K562 (cell line): Measurements from ENCODE around the gene ALG14. TPM values are rescaled to one million over a fixed set of nuclear protein-coding genes. Genes with fewer than 3 reads are reported as not detected.
A peak's percentile ranks its signal among the peaks of the same experiment; 100 is the strongest.

Experiments used
- ATAC-seq: fragments of 200-7000 bp; cut with Tn5 transposase; 3 replicates; pipeline ENCODE4 v1.9.1; 2020; ENCODE audit warnings: moderate library complexity
- BruUV-seq: library from RNA; stranded (reverse); fragments of 400-500 nt; replicated peaks from 2 replicates; lab custom pipeline; 2021; lab: Mats Ljungman, UMichigan
- CTCF ChIA-PET: fragments of 300-600 bp; formaldehyde crosslinking; extraction: SDS; loops from one replicate; lab custom pipeline; 2021; ENCODE audit warnings: low intra/inter-chr PET ratio; lab: Yijun Ruan, JAX
- POLR2A ChIA-PET: fragments of 300-600, 350-650 bp; sonication (Branson Sonifier 250); formaldehyde crosslinking; extraction: SDS; loops from one replicate; lab custom pipeline; 2021; ENCODE audit warnings: antibody characterized with exemption, inconsistent platforms; lab: Yijun Ruan, JAX
- DNase-seq, 4 experiments: peaks; one replicate each; pipeline versions ENCODE4 v3.0.0 to v3.0.0-alpha.2; 2011 to 2018; ENCODE audit warnings: low spot score in 3 of 4, mixed read lengths in 3 of 4; ENCODE audit errors: extremely low read depth in 1 of 4
- FAIRE-seq: peaks from 2 replicates; lab custom pipeline; 2011; peaks lifted over from hg19 to GRCh38; lab: Jason Lieb, UNC
- H2AFZ ChIP-seq: 2 replicates; pipeline ENCODE4 v1.6.0; 2011; ENCODE audit warnings: low read depth, low read length, control low read depth, inconsistent platforms
- H3K27ac ChIP-seq: fragments of 200-600 bp; 3 replicates; pipeline ENCODE4 v1.8.0; 2011; ENCODE audit warnings: low read depth, mild to moderate bottlenecking, control low read depth, inconsistent platforms, low read length, moderate library complexity, mixed read lengths; ENCODE audit errors: extremely low read depth
- H3K27me3 ChIP-seq, 2 experiments: fragments of 300-600 bp in 1 of 2; 2 replicates in 1 of 2; 3 replicates in 1 of 2; pipeline versions ENCODE4 v1.6.0 to v1.8.0; 2011; ENCODE audit warnings: inconsistent platforms in 2 of 2, low read length in 2 of 2, mild to moderate bottlenecking in 1 of 2, mixed read lengths in 1 of 2, moderate library complexity in 1 of 2; ENCODE audit not compliant: control insufficient read depth in 2 of 2, insufficient read depth in 2 of 2
- H3K36me3 ChIP-seq: fragments of 300-600 bp; 3 replicates; pipeline ENCODE4 v1.8.0; 2011; ENCODE audit warnings: mild to moderate bottlenecking, low read length, inconsistent platforms; ENCODE audit not compliant: control insufficient read depth, insufficient read depth
- H3K4me1 ChIP-seq, 2 experiments: fragments of 200-600 bp in 1 of 2; replicated peaks in 1 of 2; 2 replicates in 1 of 2; 3 replicates in 1 of 2; pipeline versions ENCODE4 v1.5.1 to v1.8.0; 2011; ENCODE audit warnings: inconsistent platforms in 2 of 2, low read length in 2 of 2, mild to moderate bottlenecking in 1 of 2, mixed read lengths in 1 of 2, moderate library complexity in 1 of 2; ENCODE audit not compliant: control insufficient read depth in 2 of 2, insufficient read depth in 2 of 2
- H3K4me2 ChIP-seq: 2 replicates; pipeline ENCODE4 v1.6.1; 2011; ENCODE audit warnings: low read length, control low read depth, inconsistent platforms, mixed read lengths; ENCODE audit not compliant: insufficient read depth
- H3K4me3 ChIP-seq: fragments of 200-600 bp; sonication (generic), shearing (Covaris generic); 2 replicates; pipeline ENCODE4 v1.5.1; 2016; ENCODE audit warnings: control low read depth, inconsistent platforms
- H3K79me2 ChIP-seq: fragments of 200-600 bp; 3 replicates; pipeline ENCODE4 v1.8.0; 2011; ENCODE audit warnings: low read length, inconsistent platforms; ENCODE audit not compliant: control insufficient read depth, insufficient read depth
- H3K9ac ChIP-seq, 2 experiments: 2 replicates each; pipeline versions ENCODE4 v1.6.0 to v1.6.1; 2011; ENCODE audit warnings: low read depth in 2 of 2, low read length in 2 of 2, control low read depth in 1 of 2, inconsistent platforms in 1 of 2, mild to moderate bottlenecking in 1 of 2, mixed read lengths in 1 of 2; ENCODE audit not compliant: insufficient read depth in 1 of 2
- H3K9me1 ChIP-seq: one replicate; pipeline ENCODE4 v1.6.0; 2011; ENCODE audit warnings: inconsistent platforms, mild to moderate bottlenecking, low read length, moderate library complexity; ENCODE audit not compliant: control insufficient read depth, insufficient read depth
- H3K9me3 ChIP-seq: replicated peaks from 2 replicates; pipeline ENCODE4 v1.5.1; 2011; ENCODE audit warnings: low read depth, low read length, inconsistent platforms; ENCODE audit not compliant: control insufficient read depth, insufficient read depth
- H4K20me1 ChIP-seq: replicated peaks from 2 replicates; pipeline ENCODE4 v1.6.1; 2011; ENCODE audit warnings: low read length, inconsistent platforms, mixed read lengths; ENCODE audit not compliant: control insufficient read depth, insufficient read depth
- CSDE1 ChIP-seq, 2 experiments: fragments of 450-650 bp; IDR thresholded peaks; 2 replicates each; pipeline ENCODE4 v1.6.1; 2016; ENCODE audit warnings: mild to moderate bottlenecking in 1 of 2
- HNRNPH1 ChIP-seq: fragments of 200-400 bp; formaldehyde crosslinking; optimal IDR thresholded peaks from 2 replicates; pipeline ENCODE3; 2017; ENCODE audit warnings: low read depth, mild to moderate bottlenecking, low read length, moderate library complexity
- MAFG ChIP-seq: fragments of 450-650 bp; conservative IDR thresholded peaks from 2 replicates; pipeline ENCODE4 v1.6.1; 2016; ENCODE audit warnings: missing genetic modification characterization, missing compliant biosample characterization
- SIN3A ChIP-seq, 2 experiments: fragments of 150-350 bp in 1 of 2; IDR thresholded peaks; 2 replicates each; pipeline ENCODE4 v1.6.1; 2011 to 2016; ENCODE audit warnings: borderline replicate concordance in 2 of 2, low read depth in 2 of 2, low read length in 2 of 2, mild to moderate bottlenecking in 2 of 2, moderate library complexity in 2 of 2; ENCODE audit not compliant: control insufficient read depth in 1 of 2
- SMAD4 ChIP-seq: fragments of 250-450 bp; sonication (Bioruptor Pico); conservative IDR thresholded peaks from 2 replicates; pipeline ENCODE4 v1.8.0; 2021; ENCODE audit warnings: inconsistent platforms, mild to moderate bottlenecking, moderate library complexity
- TCFL5 ChIP-seq: fragments of 250-450 bp; sonication (Bioruptor Pico); conservative IDR thresholded peaks from 2 replicates; pipeline ENCODE4 v1.6.1; 2021; ENCODE audit warnings: mild to moderate bottlenecking, moderate library complexity, matching md5 sums
- ZNF408 ChIP-seq: fragments of 250-450 bp; sonication (Bioruptor Pico); IDR thresholded peaks from 2 replicates; pipeline ENCODE4 v1.4.0; 2020; ENCODE audit warnings: low read depth, mild to moderate bottlenecking, moderate library complexity
- WGBS: fragments of 100-300 bp; shearing (Covaris generic); methylation state at CpG from one replicate; pipeline ENCODE4 v1.1.6; 2016; ENCODE audit warnings: low coverage, mixed read lengths; ENCODE audit not compliant: insufficient coverage; ENCODE audit errors: missing lambda C conversion rate; 5-methylcytosine and 5-hydroxymethylcytosine counted together
- in situ Hi-C: fragments of 300-500 bp; cut with MboI; formaldehyde crosslinking; loops from 4 replicates; pipeline ENCODE4 v1.15.0; 2018; ENCODE audit warnings: inconsistent platforms, mixed read lengths
- intact Hi-C: fragments of 100-400 bp; cut with micrococcal nuclease; formaldehyde crosslinking; loops from 2 replicates; pipeline ENCODE4 v1.14.2; 2022
- polyA plus RNA-seq, 8 experiments: library from polyadenylated mRNA; depleted of rRNA in 4 of 8; stranded (reverse) in 5 of 8; unstranded in 3 of 8; fragments of >200 nt; fragmentation: Nextera tagmentation in 2 of 8; fragmentation: Illumina TruSeq in 1 of 8; extraction: Ambion mirVana in 2 of 8; extraction: Trizol in 1 of 8; gene quantifications; 2 replicates each; pipeline versions ENCODE4 v1.2.1 to v1.2.3, GENCODE V29; 2011 to 2014; ENCODE audit warnings: inconsistent platforms in 1 of 8, missing spikeins in 1 of 8
- total RNA-seq, 7 experiments: library from RNA; depleted of rRNA in 6 of 7; stranded (reverse); fragments of >200 nt in 6 of 7; fragmentation: Illumina TruSeq in 2 of 7; extraction: Trizol in 2 of 7; gene quantifications; 2 replicates each; pipeline versions ENCODE4 v1.2.1 to v1.2.3, GENCODE V29; 2011 to 2021; ENCODE audit warnings: low replicate concordance in 1 of 7
- TF ChIP-seq, protein P1 (sequence below): fragments of 450-650 bp; formaldehyde crosslinking; IDR thresholded peaks from 2 replicates; pipeline ENCODE4 v1.4.0; 2020; ENCODE audit warnings: mild to moderate bottlenecking, moderate library complexity
- TF ChIP-seq, protein P2 (sequence below): fragments of 150-350 bp; IDR thresholded peaks from 2 replicates; pipeline ENCODE4 v1.6.1; 2014; ENCODE audit warnings: low read depth, mild to moderate bottlenecking, low read length, borderline replicate concordance
- TF ChIP-seq, protein P3 (sequence below): IDR thresholded peaks from 2 replicates; pipeline ENCODE4 v1.6.1; 2012; ENCODE audit warnings: low read depth, low read length, improper control_type of control experiment, borderline replicate concordance

Gene ALG14
- total and polyA plus RNA-seq, 9 of the 15 experiments (the other 6 are each of a cell fraction or from before 2014, with no cell fraction given), result 2.8 to 16.2 (median 4.9) TPM

DNA sequence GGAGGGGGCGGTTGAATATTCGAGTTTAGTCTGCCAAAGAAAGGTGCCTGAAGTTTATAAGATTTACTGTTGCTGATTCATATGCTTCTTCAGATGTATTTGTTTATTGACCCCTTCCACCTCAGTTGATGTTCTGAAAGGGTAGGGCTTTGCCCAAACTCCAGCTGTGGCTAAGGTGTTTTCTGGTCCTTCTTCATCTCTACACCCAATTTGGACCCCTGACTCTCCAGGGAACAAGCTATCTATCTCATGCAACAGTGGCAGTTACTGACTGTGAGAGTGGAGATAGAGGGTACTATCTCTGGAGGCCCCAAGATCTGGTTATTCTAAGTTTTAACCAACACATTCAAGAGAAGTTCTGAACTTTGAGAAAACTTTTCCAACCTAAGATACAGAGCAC lies 12.6 kb upstream of the ALG14 start (continued):
- TF ChIP-seq, protein P1, sequence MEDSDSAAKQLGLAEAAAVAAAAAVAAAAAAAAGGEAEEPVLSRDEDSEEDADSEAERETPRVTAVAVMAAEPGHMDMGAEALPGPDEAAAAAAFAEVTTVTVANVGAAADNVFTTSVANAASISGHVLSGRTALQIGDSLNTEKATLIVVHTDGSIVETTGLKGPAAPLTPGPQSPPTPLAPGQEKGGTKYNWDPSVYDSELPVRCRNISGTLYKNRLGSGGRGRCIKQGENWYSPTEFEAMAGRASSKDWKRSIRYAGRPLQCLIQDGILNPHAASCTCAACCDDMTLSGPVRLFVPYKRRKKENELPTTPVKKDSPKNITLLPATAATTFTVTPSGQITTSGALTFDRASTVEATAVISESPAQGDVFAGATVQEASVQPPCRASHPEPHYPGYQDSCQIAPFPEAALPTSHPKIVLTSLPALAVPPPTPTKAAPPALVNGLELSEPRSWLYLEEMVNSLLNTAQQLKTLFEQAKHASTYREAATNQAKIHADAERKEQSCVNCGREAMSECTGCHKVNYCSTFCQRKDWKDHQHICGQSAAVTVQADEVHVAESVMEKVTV (CRISPR knock-in tag), result no peak
- TF ChIP-seq, all 486 proteins: peak for 66

DNA sequence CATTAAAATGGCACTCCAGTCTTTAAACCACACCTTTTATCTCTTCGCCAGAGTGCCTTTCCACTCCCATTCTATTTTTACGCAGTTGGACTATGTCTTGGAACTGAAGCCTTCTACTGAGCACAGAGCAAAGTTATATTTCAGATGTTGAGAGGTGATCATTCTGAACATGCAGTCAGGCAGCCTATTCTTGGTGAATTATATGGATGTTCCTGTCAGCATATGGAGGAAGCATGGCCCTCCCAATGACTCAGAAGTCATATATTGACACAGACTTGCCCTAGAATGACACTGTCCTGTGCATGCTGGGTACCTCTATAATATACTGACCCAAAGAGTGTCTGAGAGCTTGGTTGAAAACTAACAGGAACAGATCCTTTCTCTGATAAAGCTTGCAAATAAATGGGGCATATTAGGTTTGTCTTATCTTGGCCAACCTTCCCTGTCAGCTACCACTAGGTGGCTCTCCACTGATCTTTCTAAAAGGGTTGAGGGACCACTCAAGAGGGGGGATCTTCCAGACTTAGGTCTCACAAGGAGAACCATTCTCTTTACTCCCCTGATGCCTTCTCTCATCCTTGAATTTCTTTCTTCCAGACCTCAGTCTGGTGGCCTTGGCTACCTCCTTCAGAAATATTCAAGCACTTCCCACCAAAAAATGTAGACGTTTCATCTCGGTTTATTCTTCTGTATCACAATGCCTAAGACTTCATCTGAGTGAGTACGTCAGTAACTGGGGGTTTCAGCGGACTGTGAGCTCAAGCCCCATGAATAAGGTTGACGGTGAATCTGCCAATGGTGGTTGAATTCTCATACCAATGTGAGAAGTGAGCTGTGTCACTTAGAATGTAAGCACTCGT lies 11.8 kb upstream of the ALG14 start:
- no peaks in the 10 kb centered on the region for H3K36me3 ChIP-seq
- POLR2A ChIA-PET, result interaction anchor here (0.7 to 2.3 kb wide), 6 partner anchors 9 to 48 kb away, joined by 3 to 11 read pairs (median 5); partner anchors contain the start of genes ALG14 and TLCD4
- no peaks in the 10 kb centered on the region for H3K79me2 ChIP-seq
- H3K9ac ChIP-seq, result peak overlapping the region in 1 of 2 experiments; percentile 66; a peak in 2 of 4 replicates
- ATAC-seq (peak; percentile 78), FAIRE-seq (peak; percentile 89), DNase-seq (peak; percentile 68 to 84 (median 77))
- H3K4me2 ChIP-seq, result peak overlapping the region; percentile 77
- peaks cover 5% of the 10 kb centered on the region; the same call in 1 of the 2 replicates for H3K9me3 ChIP-seq
- H4K20me1 ChIP-seq, result no peaks in the 10 kb centered on the region
- H3K4me1 ChIP-seq, result peaks cover 9 to 43% of the 10 kb centered on the region in 2 experiments; a peak in 4 of 5 replicates
- intact Hi-C loops (loop anchor here (1.0 to 10.0 kb wide), 4 partner anchors 32 to 150 kb away; partner anchors contain the start of gene RWDD3), in situ Hi-C loops (loop anchor here (5.0 kb wide), 1 partner anchor 33 kb away; the partner anchor contains the start of gene TLCD4)
- H3K27ac ChIP-seq, result peak overlapping the region; percentile 95
- H3K27me3 ChIP-seq, result no peaks in the 10 kb centered on the region
- H3K4me3 ChIP-seq, result no peak overlapping the region; the same call in 1 of the 2 replicates
- no peaks in the 10 kb centered on the region for H3K9me1 ChIP-seq
- CTCF ChIA-PET, result interaction anchor here (0.6 to 2.2 kb wide), 2 partner anchors 42 to 150 kb away, joined by 4 to 8 read pairs; partner anchors contain the start of gene RWDD3
- no TSS peak for BruUV-seq
- WGBS, result 15% methylated on average over 8 of the region's 8 CpGs
- peak overlapping the region; percentile 91 for H2AFZ ChIP-seq
- TF ChIP-seq TCFL5 (CRISPR knock-in tag) (no peak), ZNF408 (CRISPR knock-in tag) (no peak), SIN3A (IDR thresholded peaks at IDR 0.05; ENCODE audit: borderline replicate concordance in 2 of 2, control insufficient read depth in 1 of 2, low read depth in 2 of 2, low read length in 2 of 2) (no peak), SMAD4 (CRISPR knock-in tag) (peak; percentile 90), MAFG (tag) (no peak; the same call in 1 of the 2 replicates), HNRNPH1 (no peak), CSDE1 (IDR thresholded peaks at IDR 0.05) (no peak)
- TF ChIP-seq, protein P2, sequence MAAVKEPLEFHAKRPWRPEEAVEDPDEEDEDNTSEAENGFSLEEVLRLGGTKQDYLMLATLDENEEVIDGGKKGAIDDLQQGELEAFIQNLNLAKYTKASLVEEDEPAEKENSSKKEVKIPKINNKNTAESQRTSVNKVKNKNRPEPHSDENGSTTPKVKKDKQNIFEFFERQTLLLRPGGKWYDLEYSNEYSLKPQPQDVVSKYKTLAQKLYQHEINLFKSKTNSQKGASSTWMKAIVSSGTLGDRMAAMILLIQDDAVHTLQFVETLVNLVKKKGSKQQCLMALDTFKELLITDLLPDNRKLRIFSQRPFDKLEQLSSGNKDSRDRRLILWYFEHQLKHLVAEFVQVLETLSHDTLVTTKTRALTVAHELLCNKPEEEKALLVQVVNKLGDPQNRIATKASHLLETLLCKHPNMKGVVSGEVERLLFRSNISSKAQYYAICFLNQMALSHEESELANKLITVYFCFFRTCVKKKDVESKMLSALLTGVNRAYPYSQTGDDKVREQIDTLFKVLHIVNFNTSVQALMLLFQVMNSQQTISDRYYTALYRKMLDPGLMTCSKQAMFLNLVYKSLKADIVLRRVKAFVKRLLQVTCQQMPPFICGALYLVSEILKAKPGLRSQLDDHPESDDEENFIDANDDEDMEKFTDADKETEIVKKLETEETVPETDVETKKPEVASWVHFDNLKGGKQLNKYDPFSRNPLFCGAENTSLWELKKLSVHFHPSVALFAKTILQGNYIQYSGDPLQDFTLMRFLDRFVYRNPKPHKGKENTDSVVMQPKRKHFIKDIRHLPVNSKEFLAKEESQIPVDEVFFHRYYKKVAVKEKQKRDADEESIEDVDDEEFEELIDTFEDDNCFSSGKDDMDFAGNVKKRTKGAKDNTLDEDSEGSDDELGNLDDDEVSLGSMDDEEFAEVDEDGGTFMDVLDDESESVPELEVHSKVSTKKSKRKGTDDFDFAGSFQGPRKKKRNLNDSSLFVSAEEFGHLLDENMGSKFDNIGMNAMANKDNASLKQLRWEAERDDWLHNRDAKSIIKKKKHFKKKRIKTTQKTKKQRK, result no peak
- TF ChIP-seq, protein P3, sequence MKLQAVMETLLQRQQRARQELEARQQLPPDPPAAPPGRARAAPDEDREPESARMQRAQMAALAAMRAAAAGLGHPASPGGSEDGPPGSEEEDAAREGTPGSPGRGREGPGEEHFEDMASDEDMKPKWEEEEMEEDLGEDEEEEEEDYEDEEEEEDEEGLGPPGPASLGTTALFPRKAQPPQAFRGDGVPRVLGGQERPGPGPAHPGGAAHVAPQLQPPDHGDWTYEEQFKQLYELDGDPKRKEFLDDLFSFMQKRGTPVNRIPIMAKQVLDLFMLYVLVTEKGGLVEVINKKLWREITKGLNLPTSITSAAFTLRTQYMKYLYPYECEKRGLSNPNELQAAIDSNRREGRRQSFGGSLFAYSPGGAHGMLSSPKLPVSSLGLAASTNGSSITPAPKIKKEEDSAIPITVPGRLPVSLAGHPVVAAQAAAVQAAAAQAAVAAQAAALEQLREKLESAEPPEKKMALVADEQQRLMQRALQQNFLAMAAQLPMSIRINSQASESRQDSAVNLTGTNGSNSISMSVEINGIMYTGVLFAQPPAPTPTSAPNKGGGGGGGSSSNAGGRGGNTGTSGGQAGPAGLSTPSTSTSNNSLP, result no peak
